ENCODE results near the gene UBE2E1.

The UBE2E1 gene

DNA sequence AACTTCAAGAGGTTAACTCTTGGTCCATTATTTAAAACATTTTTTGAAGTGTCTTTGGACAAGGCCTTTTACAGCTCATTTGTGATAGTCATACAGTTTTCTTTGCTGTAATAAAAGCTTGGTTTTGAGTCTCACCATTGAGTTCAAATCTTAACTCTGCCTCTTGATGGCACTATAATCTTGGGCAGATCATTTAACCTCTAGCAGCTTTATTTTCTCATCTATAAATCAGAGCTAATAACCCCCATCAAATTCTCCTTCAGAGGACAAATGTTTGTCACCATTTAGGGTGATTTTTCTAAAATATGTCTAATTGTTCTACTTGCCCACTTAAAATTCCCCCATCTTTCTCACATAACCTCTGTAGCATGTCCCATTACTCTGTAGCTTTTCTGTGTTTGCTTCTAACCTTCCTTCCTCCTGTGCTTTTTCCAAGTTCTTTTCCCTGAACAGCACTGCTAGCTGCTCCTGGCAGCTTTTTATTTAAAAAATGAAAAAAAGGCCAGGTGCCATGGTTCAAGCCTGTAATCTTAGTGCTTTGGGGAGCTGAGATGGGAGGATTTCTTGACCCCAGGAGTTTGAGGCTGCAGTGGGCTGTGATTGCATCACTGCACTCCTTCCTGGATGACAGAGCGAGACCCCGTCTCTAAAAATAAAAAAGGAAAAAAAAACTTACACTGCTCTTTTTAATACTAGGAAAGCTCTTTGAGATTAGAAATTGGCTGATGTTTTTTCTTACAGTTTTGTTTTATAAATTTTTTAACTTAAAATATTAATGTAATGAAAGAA, 28.5 kb downstream of the UBE2E1 start:
- peaks cover 5% of the 10 kb centered on the region; the same call in 1 of the 2 replicates for H3F3A ChIP-seq (ENCODE audit: low read depth)
- H3K27me3 ChIP-seq (ENCODE audit: insufficient read depth, low read length, poor library complexity, severe bottlenecking) = no peaks in the 10 kb centered on the region
- no peaks in the 10 kb centered on the region for H3K36me3 ChIP-seq (ENCODE audit: insufficient read depth, low read length)
- peaks cover 51% of the 10 kb centered on the region for H3K4me1 ChIP-seq (ENCODE audit: insufficient read depth, low read length, poor library complexity, severe bottlenecking)
- no peak overlapping the region for H3K4me3 ChIP-seq (ENCODE audit: low read length, poor library complexity, severe bottlenecking)
- peaks cover 94% of the 10 kb centered on the region for H3K79me2 ChIP-seq (ENCODE audit: insufficient read depth, low read length)
- peak overlapping the region; percentile 18 for H3K4me2 ChIP-seq (ENCODE audit: low read depth, low read length, poor library complexity, severe bottlenecking)
- H3K9me2 ChIP-seq (replicated peaks; ENCODE audit: low read depth, low read length) = no peaks in the 10 kb centered on the region
- no peaks in the 10 kb centered on the region for H3K9me3 ChIP-seq (ENCODE audit: insufficient read depth, low read depth, low read length)
- H4K20me1 ChIP-seq (ENCODE audit: insufficient read depth, low read length, poor library complexity, severe bottlenecking) = peaks cover 89% of the 10 kb centered on the region
- no peak overlapping the region for H2AFZ ChIP-seq (ENCODE audit: low read length)
- H3K9ac ChIP-seq (ENCODE audit: low read depth, low read length, poor library complexity, severe bottlenecking) = no peak overlapping the region
- TF ChIP-seq, protein P1, sequence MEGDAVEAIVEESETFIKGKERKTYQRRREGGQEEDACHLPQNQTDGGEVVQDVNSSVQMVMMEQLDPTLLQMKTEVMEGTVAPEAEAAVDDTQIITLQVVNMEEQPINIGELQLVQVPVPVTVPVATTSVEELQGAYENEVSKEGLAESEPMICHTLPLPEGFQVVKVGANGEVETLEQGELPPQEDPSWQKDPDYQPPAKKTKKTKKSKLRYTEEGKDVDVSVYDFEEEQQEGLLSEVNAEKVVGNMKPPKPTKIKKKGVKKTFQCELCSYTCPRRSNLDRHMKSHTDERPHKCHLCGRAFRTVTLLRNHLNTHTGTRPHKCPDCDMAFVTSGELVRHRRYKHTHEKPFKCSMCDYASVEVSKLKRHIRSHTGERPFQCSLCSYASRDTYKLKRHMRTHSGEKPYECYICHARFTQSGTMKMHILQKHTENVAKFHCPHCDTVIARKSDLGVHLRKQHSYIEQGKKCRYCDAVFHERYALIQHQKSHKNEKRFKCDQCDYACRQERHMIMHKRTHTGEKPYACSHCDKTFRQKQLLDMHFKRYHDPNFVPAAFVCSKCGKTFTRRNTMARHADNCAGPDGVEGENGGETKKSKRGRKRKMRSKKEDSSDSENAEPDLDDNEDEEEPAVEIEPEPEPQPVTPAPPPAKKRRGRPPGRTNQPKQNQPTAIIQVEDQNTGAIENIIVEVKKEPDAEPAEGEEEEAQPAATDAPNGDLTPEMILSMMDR (conservative IDR thresholded peaks at IDR 0.05; ENCODE audit: low read length) = peak; percentile 65
- TF ChIP-seq EZH2phosphoT487 (IDR thresholded peaks at IDR 0.05; ENCODE audit: borderline replicate concordance) = no peak

DNA sequence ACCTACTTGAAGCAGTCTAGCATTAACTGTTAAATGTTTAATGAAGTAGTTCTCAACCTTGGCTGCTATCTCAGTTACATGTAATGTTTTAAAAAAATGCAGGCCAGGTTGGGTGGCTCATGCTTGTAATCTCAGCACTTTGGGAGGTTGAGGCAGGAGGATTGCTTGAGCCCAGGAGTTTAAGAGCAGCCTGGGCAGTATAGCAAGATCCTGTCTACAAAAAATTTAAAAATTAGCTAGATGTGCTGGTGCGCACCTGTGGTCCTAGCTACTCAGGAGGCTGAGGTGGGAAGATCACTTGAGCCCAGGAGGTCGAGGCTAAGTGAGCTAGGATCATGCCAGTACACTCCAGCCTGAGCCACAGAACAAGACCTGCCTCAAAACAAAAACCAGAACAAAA, 29.3 kb downstream of the UBE2E1 start:
- no peaks in the 10 kb centered on the region for H3K9me2 ChIP-seq (replicated peaks; ENCODE audit: low read depth, low read length)
- no peak overlapping the region for H2AFZ ChIP-seq (ENCODE audit: low read length)
- no peaks in the 10 kb centered on the region for H3K9me3 ChIP-seq (ENCODE audit: insufficient read depth, low read depth, low read length)
- H4K20me1 ChIP-seq (ENCODE audit: insufficient read depth, low read length, poor library complexity, severe bottlenecking) = peaks cover 88% of the 10 kb centered on the region
- peak overlapping the region; percentile 66 for H3K4me2 ChIP-seq (ENCODE audit: low read depth, low read length, poor library complexity, severe bottlenecking)
- no peaks in the 10 kb centered on the region for H3K27me3 ChIP-seq (ENCODE audit: insufficient read depth, low read length, poor library complexity, severe bottlenecking)
- no peaks in the 10 kb centered on the region for H3K36me3 ChIP-seq (ENCODE audit: insufficient read depth, low read length)
- H3K79me2 ChIP-seq (ENCODE audit: insufficient read depth, low read length) = peaks cover 94% of the 10 kb centered on the region
- H3K4me1 ChIP-seq (ENCODE audit: insufficient read depth, low read length, poor library complexity, severe bottlenecking) = peaks cover 43% of the 10 kb centered on the region
- TF ChIP-seq EZH2phosphoT487 (IDR thresholded peaks at IDR 0.05; ENCODE audit: borderline replicate concordance) = no peak
- TF ChIP-seq, protein P1 (conservative IDR thresholded peaks at IDR 0.05; ENCODE audit: low read length) = no peak
- peaks cover 5% of the 10 kb centered on the region; the same call in 1 of the 2 replicates for H3F3A ChIP-seq (ENCODE audit: low read depth)
- no peak overlapping the region for H3K9ac ChIP-seq (ENCODE audit: low read depth, low read length, poor library complexity, severe bottlenecking)
- peak overlapping the region; percentile 22 for H3K4me3 ChIP-seq (ENCODE audit: low read length, poor library complexity, severe bottlenecking)

DNA sequence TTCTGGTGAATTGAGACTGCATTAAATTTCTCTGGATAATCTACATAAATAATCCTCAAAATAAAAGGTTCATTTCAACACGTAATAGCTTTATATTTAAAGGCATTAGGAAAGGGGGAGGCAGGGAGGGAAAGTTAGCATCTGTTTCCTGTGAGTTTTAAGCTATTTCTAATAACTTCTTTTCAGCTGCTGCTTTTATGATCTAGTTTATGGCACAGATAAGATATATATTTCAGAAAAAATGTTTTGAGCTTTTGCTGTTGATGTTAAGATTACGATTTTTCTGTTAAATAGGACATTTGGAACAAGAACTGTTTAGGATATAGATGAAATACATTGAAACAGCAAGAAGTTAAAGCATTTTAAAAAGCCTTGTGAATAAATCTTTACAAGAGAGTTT, 30.0 kb downstream of the UBE2E1 start:
- peak overlapping the region; percentile 22 for H3K4me3 ChIP-seq (ENCODE audit: low read length, poor library complexity, severe bottlenecking)
- H4K20me1 ChIP-seq (ENCODE audit: insufficient read depth, low read length, poor library complexity, severe bottlenecking) = peaks cover 88% of the 10 kb centered on the region
- H3K4me1 ChIP-seq (ENCODE audit: insufficient read depth, low read length, poor library complexity, severe bottlenecking) = peaks cover 43% of the 10 kb centered on the region

More for the DNA sequence above, 30.0 kb downstream of the UBE2E1 start:
- H3K27me3 ChIP-seq (ENCODE audit: insufficient read depth, low read length, poor library complexity, severe bottlenecking) = no peaks in the 10 kb centered on the region
- H3K36me3 ChIP-seq (ENCODE audit: insufficient read depth, low read length) = no peaks in the 10 kb centered on the region
- peaks cover 5% of the 10 kb centered on the region; the same call in 1 of the 2 replicates for H3F3A ChIP-seq (ENCODE audit: low read depth)
- no peak overlapping the region for H2AFZ ChIP-seq (ENCODE audit: low read length)
- TF ChIP-seq, protein P1 (conservative IDR thresholded peaks at IDR 0.05; ENCODE audit: low read length) = no peak
- no peak for TF ChIP-seq EZH2phosphoT487 (IDR thresholded peaks at IDR 0.05; ENCODE audit: borderline replicate concordance)
- H3K79me2 ChIP-seq (ENCODE audit: insufficient read depth, low read length) = peaks cover 94% of the 10 kb centered on the region
- H3K4me2 ChIP-seq (ENCODE audit: low read depth, low read length, poor library complexity, severe bottlenecking) = peak overlapping the region; percentile 66
- peak overlapping the region; percentile 29 for H3K9ac ChIP-seq (ENCODE audit: low read depth, low read length, poor library complexity, severe bottlenecking)
- H3K9me3 ChIP-seq (ENCODE audit: insufficient read depth, low read depth, low read length) = no peaks in the 10 kb centered on the region
- H3K9me2 ChIP-seq (replicated peaks; ENCODE audit: low read depth, low read length) = no peaks in the 10 kb centered on the region
